GM21447 (cell line): ENCODE measurements around the gene KCNC3.

Source experiments
- ATAC-seq: cut with Tn5 transposase; IDR thresholded peaks from one replicate; pipeline ENCODE4 v1.9.1; 2021; ENCODE audit not compliant: unreplicated experiment

KCNC3 gene

DNA sequence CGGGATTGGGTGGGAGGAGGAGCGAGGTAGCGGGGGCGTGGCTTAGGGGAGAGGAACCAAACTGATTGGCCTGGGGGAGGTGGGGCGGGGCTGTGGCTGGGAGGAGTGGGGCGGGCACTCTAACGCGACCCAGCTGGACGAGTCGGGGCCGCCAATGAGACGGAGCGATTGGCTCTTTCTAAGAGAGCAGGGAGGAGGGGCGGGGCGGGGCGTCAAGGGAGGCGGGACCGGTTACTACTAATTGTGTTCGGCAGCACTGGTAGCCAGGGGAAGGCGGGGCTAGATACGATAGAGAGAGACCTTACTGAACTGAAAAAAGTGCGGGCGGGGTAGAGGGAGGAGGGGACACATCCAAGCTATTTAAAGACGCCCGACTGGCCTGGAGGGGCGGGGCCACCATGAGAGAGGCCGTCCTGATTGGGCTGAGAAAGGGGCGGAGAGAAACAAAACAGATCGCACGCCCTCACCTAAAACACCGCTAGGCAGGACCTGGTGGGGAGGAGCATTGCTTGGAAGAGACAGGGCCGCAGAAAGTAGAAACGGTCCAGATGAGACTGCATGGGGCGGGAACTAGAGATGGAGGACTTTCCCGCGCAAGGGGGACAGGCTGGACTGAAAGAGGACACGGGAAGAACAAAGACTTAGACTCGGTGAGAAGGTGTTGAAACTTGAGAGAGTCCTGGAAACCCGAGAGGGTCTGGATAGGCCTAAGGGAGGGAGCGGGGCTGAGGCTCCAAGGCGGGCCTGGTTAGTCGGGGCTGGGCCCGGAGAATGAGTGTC is at the start of gene KCNC3:
KCNC3 (minus strand) TSS at position 232 of the 780 bp plus-strand sequence. CDS start 295 bp downstream, outside the sequence.
- peak; percentile 60 for ATAC-seq

DNA sequence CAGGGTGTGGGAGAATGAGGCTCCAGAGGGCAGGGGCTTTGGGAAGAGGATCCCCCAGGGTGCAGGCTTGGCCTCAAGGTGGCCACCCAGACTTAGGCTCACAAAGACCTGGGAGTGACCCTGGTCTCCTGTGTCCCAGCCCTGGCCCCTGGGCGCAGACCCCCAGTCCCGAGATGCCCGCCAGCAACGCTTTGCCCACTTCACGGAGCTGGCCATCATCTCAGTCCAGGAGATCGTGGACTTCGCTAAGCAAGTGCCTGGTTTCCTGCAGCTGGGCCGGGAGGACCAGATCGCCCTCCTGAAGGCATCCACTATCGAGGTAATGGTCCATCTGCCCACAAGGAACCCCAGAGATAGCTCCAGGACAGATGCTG is 49.7 kb upstream of the KCNC3 start:
- ATAC-seq: no peak

DNA sequence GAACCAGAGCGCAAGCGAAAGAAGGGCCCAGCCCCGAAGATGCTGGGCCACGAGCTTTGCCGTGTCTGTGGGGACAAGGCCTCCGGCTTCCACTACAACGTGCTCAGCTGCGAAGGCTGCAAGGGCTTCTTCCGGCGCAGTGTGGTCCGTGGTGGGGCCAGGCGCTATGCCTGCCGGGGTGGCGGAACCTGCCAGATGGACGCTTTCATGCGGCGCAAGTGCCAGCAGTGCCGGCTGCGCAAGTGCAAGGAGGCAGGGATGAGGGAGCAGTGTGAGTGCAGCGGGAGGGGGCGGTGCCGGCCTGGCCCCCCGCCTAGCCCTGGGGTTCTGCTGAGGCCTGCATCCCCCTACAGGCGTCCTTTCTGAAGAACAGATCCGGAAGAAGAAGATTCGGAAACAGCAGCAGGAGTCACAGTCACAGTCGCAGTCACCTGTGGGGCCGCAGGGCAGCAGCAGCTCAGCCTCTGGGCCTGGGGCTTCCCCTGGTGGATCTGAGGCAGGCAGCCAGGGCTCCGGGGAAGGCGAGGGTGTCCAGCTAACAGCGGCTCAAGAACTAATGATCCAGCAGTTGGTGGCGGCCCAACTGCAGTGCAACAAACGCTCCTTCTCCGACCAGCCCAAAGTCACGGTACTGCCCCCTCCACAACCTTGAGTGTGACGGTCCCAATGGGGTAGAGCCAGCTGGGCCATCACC is 49.1 kb upstream of the KCNC3 start:
- no peak for ATAC-seq

DNA sequence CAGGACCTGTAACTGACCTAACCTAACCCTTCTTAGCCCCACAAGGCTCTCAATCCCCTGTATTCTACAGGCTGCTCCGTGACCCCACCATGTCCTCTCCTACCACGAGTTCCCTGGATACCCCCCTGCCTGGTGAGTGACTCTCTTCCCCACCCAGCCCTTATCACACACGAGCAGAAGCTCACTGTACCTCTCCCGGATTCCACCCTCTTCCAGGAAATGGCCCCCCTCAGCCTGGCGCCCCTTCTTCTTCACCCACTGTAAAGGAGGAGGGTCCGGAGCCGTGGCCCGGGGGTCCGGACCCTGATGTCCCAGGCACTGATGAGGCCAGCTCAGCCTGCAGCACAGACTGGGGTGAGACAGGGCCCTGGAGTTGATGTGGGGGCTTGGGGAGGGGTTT is 48.3 kb upstream of the KCNC3 start:
- no peak for ATAC-seq

DNA sequence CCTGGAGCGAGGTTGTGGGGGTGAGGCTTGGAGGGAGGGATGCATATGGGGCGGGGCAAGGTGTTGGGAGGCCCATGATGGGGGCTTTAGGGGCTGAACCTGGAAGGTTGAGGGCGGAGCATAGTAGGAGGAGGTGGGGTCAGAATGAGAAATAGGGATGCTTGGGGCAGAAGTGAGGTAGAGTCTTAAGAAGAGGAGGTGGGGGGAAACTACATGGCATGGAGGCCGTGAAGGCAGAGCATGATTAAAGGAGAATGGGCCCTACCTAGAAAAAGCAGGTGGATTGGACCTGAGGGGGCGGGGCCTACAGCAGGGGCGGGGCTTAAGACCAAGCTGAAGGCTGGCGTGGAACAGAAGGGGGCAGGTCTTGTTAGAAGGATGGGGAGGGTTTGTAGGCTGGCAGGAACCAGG is 47.9 kb upstream of the KCNC3 start:
- peak; percentile 7 for ATAC-seq

DNA sequence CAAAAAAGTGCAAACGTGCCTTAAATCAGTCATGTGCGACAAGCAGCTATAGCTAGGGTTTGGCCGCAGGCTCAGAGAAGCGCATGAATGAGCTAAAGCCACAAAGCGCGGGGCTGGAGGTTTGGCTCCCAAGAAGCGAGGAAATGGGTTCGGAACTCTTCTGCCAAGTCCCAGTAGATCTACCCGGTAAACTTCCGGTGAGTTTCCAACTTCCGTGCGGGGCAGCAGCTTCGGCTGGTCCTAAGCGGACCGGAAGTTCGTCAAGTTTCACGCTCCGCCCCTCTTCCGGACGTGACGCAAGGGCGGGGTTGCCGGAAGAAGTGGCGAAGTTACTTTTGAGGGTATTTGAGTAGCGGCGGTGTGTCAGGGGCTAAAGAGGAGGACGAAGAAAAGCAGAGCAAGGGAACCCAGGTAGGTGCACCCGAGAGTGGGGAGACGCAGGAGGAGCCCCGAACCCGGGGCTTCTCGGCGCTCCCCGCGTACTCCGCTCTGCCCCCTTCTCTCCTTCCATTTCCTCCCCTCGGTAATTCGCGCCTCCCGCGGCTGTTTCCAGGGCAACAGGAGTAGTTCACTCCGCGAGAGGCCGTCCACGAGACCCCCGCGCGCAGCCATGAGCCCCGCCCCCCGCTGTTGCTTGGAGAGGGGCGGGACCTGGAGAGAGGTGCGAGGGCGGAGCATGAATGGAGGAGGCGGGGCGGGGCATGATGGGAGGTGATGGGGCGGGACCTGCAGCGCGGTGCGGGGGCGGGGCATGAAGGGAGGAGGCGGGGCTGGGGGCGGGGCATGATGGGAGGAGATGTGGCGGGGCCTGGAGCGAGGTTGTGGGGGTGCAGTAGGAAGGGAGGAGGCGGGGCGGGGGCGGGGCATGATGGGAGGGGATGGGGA is 47.2 kb upstream of the KCNC3 start, which contains the start of gene NR1H2:
NR1H2 (plus strand) TSS at position 292 of the 885 bp plus-strand sequence. CDS start 1,149 bp downstream, outside the sequence.
- peak; percentile 81 for ATAC-seq

DNA sequence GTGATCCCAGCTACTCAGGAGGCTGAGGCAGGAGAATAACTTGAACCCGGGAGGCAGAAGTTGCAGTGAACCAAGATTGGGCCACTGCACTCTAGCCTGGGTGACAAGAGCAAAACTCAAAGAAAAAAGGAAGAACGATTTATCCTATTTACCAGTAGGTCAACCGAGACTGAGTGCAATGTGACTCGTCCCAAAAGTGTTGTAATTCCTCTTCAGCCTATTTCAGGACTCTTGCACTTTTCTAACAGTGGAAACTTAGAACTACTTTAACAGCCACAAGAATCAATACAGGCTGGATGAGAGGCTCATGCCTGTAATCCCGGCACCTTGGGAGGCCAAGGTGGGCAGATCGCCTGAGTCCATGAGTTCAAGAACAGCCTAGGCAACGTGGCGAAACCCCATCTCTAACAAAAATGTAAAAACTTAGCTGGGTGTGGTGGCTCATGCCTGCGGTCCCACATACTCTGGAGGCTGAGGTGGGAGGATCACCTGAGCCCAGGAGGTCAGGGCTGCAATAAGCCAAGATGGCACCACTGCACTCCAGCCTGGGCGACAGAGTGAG is 42.8 kb upstream of the KCNC3 start:
- no peak for ATAC-seq

DNA sequence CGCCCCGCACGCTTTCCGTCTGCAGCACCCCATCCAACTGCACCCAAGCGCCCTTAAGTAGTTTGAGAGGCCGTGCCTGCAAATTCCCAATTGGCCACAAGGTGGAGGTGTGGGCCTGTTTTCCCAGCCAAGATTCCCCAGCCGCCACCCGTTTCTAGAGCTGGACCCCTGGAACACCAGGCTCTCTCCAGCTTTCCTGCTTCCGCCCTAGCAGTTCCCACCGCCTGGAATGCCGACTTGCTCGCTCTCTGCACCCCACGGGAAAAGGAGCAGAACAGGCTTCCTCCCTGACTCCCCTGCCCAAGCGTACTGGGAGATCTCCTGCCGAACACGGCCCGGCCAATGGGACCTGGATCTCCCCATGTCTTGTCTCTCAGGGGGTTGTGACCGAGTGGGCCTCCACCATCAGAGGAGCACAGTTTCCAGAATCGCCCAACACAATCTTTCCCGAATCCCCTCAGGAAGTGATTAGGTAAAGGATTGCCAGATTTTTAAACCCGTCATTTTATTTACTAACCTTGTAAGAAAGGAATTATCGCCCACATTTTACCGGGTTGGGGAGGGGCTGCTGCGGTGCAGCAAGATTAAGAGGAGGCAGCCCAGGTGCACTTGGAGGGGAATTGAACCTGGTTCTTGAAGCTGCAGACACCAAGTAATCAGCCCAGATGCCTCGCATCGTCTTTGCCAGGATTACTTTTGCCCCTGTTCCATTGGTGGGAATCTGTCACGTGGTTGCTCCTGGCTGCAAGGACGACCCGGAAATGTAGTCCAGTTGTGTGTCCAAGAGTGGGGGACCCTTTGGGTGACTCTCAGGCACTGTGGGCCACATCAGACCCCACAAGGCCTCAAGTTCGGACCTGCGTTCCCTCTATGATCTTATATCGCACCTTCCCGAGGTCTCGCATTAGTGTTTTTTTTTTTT is 39.7 kb upstream of the KCNC3 start:
- ATAC-seq: peak; percentile 47

DNA sequence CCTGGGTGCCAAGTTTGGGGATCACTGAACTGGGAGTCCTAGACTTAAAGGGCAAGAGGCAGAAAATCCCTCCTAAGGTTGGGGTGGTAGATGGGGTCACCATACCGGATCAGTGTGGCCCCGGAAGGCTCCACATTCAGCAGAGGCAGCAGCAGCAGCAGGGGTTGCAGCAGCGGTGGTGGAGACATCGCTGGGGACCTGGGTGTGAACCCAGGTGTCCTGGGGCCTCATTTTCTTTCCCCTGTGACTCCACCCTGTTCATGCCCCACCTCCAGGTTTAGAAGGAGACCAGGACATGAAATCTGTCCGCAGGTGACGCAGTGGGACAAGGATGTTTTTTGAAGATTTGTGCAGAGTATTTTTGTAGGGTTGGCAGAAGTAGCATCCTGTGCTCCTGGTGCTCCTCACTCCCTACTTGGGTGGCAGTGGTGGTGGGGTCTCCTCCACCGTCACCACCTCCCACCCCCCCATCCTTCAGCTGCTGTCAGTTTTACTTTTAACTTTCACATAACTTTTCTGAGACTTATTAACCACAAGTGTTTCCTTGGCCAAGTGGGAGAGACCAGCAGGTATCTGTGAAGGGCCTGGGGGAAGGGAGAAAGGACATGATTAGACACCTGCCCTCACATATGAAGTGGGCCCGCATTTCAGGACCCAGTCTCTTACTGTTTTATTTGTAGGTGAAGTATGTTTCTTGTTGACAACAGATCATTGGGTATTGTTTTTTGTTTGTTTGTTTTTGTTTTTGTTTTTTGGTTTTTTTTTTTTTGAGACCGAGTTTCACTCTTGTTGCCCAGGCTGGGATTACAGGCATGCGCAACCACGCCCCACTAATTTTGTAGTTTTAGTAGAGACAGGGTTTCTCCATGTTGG is 36.5 kb upstream of the KCNC3 start, which contains the start of gene NAPSA:
NAPSA (minus strand) TSS at position 206 of the 873 bp plus-strand sequence; CDS start at position 188, 18 bp downstream.
- no peak for ATAC-seq

DNA sequence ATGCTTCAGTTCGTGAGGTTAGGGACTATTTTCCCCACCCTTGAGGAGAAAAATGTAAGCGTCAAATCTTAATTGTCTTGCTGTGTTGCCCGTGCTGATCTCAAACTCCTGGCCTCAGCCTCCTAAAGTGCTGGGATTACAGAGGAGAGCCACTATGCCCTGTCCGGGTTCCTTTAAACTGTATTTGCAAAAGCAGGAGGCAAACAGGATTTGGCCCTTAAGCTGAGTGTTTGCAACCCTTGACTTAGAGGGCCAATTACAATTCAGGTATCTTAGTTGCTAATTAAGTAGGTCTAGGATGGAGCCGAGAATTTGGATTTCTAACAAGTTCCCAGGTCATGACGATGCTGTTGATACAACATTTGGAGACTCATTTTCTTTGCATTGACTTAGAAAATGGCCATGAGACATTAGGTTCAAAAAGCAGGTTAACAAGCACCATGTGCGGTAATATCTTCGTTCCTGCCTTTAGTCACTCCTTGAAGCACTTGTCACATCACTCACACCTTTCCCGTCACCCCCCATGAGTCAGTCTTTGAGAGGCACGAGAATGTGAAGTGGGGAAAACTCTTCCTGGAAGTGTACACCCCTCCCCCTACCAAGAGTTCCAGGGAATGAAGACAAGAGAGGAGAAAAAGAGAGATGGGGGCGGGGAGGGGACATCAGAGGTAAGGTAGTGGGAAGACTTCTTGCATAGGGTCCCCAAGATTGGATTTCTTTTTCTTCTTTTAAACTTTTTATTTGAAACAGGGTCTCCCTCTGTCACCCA is 33.7 kb upstream of the KCNC3 start:
- no peak for ATAC-seq

DNA sequence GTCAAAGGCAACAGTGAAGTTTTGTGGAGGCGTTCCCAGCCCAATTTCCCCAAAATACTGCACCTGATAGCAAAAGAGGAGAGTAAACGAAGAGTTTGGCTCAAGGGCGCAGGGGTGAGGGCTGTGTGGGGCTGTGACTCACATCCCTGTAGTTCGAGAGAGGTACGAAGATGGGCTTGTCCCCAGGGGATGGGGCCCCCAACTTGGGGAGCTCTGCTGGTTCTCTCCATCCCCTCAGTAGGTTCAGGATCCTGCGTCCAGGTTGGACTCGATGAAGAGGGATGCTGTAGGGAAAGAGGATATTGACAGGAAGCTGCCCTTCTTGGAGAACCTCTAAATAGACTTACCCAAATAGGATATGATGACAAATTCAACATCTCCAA is 32.8 kb upstream of the KCNC3 start:
- no peak for ATAC-seq

DNA sequence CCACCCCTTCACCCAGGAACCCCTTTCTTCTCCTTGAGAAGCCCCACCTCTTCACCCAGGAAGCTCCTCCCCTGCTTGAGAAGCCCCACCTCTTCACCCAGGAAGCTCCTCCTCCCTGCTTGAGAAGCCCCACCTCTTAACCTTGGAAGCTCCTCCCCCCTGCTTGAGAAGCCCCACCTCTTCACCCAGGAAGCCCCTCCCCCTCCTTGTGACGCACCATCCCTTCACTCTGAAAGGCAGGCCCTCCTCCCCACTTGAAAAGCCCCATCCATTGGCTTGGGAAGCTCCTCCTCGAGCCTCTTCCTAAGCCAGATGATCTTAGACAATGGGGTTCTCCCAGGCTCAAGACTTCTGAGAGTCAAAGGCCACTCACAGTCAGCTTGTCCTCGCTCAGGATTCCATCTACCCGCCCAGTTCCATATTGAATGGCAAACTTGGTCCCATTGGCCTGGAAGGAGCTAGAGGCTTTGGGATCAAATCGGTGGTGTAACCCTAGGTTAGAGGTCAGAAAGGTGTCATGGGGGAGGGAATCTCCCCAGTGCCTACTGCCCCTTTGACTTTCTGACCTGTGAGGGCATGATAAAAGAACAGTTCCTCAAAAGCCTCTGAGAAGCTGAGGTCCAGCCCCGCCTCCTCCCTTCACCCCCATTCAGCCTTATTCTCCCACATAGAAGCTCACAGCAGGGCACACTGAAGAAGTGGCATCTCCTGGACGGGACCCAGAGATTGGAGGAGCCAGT is 32.3 kb upstream of the KCNC3 start:
- no peak for ATAC-seq

DNA sequence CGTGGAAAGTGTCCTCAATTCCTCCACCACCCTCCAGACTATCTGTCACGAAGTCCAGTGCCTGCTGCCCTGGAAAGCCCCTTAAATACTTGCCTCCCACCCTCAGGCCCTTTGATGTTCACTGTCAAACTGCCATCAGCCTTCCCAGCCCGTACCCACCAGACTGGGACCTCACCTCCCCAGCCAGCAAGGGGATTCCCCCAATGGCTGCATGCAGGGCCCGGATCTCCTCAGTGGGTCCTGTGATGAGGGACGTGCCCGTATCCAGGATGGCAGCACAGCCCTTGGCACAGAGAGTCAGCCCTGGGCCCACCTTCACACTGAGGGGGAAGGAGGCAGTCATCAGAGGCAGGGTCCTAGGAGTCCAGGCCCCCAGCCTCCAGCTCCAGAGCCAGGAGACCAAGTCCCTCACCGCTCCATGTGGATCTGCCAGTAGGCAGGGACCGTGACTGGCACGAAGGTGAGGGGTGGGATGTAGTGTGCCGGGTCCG is 30.2 kb upstream of the KCNC3 start:
- ATAC-seq: no peak

DNA sequence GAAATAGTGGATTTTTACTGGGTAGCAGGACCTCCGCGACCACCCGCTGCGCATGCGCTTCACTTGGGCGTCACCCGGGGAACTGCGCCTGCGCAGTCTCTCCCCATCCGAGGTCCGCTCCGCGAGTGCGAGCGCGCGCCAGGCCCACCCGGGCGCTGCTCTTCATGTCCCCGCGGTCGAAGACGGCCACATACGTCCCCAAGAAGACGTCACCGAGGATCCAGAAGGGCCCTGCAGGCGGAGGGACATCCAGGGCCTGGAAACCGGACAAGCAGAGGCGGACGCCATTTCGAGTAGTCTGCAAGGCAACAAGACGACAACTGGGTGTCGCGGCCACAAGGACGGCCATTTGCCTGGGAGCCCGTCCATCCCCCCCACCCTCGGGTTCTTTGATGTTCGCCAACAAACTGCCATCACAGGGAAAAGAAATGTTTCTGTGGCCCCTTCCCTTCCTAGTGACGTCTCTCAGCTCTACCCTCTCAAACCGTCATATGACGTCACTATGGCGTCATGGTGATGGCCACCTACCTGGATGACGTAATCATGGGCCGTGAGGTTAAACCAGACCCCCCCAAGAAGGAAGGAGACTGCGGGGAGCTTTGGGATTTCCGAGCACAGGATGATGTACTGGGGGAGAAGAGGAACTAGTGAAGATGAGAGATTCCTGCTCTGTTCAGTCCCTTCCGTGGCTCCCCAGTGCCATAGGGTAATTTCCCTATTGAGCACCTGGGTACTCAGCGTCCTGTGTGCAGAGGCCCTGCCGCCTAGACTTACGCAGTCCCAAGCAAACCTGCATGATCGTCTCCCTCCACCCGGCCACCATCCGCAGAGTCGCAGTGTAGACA is 29.5 kb upstream of the KCNC3 start:
- ATAC-seq: no peak

DNA sequence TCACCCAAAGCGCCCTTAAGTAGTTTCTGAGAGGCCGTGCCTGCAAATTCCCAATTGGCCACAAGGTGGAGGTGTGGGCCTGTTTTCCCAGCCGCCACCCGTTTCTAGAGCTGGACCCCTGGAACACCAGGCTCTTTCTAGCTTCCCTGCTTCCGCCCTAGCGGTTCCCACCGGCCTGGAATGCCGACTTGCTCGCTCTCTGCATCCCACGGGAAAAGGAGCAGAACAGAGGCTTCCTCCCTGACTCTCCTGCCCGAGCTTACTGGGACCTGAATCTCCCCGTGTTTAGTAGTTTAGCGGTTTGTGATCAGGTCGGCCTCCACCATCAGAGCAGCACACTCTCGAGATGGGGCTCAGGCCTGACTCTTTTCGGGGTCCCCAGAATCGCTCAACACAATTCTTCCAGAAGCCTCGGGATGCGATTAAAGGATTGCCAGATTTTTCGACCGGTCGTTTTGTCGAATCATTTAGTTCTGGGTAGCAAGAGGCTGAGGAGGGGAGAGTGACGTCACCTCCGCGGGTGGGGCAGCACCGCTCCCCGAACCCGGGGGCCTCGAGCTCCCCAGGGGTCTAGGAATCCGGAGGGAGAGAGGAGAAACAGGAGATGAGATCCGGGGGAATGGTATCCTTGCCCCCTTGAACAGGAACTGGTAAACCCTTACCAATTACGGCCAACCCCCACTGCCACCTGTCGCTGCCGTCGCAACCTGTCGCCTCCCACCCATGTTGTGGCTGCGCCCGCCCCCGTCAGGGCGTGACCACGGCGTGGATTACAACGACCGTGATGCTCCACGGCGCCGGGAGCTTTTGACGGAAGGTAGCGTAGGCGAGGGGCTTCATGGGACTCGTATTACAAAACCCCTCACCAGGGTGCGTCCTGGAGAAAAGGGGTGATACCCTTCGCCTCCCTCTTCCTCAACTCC is 28.3 kb upstream of the KCNC3 start:
- ATAC-seq: peak; percentile 48
